ENCODE measurements around the gene SRF. TPM values are rescaled to one million over a fixed set of nuclear protein-coding genes. Genes with fewer than 3 reads are reported as not detected.

Gene SRF
- total RNA-seq: 10 to 100 TPM; 21.0 to 73.3 (median 38.0) TPM
- 10 to 100 TPM; 26.6 to 26.9 TPM for polyA plus RNA-seq
- long read RNA-seq, donor 1, full-length matches to known transcripts: 1 of 11 reads
- long read RNA-seq, donor 1, partial matches to known transcripts: 3 of 11 reads
- long read RNA-seq, donor 1, other reads (novel, unspliced or antisense): 7 of 11 reads
- long read RNA-seq, donor 2, full-length matches to known transcripts: 8 of 13 reads
- long read RNA-seq, donor 2, partial matches to known transcripts: 5 of 13 reads
- long read RNA-seq, donor 2, other reads (novel, unspliced or antisense): 0 of 13 reads
- long read RNA-seq, donor 3, full-length matches to known transcripts: 25 of 33 reads
- long read RNA-seq, donor 3, partial matches to known transcripts: 4 of 33 reads
- long read RNA-seq, donor 3, other reads (novel, unspliced or antisense): 4 of 33 reads

DNA sequence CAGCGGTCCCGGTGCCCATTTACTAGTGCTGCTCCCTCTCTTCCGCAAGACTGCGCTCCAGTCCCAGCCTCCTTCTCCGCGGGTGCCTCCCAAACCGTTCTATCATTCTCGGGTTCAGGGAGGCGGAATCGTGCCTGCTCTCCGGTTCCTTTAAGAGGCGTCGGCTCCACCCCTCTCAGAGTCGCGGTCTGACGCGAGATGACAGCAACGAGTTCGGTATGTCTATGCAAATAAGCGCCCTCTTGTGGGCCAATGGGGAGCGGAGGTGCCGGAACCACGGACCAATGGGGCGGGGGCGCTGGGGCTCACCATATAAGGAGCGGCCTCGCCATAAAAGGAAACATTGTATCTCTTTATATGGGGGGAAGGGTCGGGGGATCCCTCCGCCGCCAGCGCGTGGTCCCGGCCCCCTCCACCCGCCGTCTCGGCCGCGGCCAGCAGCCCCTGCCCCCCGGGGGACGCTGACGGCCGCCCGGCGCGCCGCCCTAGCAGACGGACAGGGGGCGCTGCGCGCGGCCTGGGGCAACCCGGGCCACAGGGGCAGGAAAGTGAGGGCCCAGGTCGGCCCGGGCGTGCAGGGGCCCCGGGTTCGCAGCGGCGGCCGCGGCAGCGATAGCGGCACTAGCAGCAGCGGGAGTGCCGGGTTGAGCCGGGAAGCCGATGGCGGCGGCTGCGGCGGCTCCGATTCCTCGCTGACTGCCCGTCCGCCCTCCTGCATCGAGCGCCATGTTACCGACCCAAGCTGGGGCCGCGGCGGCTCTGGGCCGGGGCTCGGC, at the start of gene SRF:
Gene SRF, plus strand, starts transcription at position 339 of the 776 bp plus-strand sequence. Its CDS starts 388 bp downstream, at position 727.
- DNase-seq: peak; percentile 99 to 100 (median 99)
- no peaks in the 10 kb centered on the region for H3K9me3 ChIP-seq
- TF ChIP-seq POLR2A (IDR thresholded peaks at IDR 0.05) (peak; percentile 66), EP300 (IDR thresholded peaks at IDR 0.05) (peak; percentile 55), CTCF (IDR thresholded peaks at IDR 0.05) (peak; percentile 40 to 91 (median 83))
- intact Hi-C loops (cut with DNase I): no loop called here
- H3K4me3 ChIP-seq: peak within 1 kb of the TSS; percentile 83
- peaks cover 14% of the 10 kb centered on the region for H3K4me1 ChIP-seq (ENCODE audit: insufficient read depth)
- 0 to 1% (median 1%) methylated on average over 55 to 83 of the region's 83 CpGs for WGBS, 3 donors
- no peaks in the 10 kb centered on the region for H3K27me3 ChIP-seq
- peak within 1 kb of the TSS; percentile 91 for H3K27ac ChIP-seq
- no peaks in the 10 kb centered on the region for H3K36me3 ChIP-seq

GRCh38 chr6:43122146-43122545, 48.9 kb upstream of the SRF start:
- 48 to 69% (median 53%) methylated on average over 2 of the region's 2 CpGs for WGBS, 3 donors
- Histone ChIP-seq H3K27me3 (no peaks in the 10 kb centered on the region), H3K4me1 (ENCODE audit: insufficient read depth) (peaks cover 38% of the 10 kb centered on the region), H3K27ac (no peak overlapping the region), H3K4me3 (no peak overlapping the region), H3K9me3 (no peaks in the 10 kb centered on the region), H3K36me3 (no peaks in the 10 kb centered on the region)
- intact Hi-C loops (cut with DNase I): loop anchor here in 2 of 4 donors (5.0 to 10.0 kb wide), 2 partner anchors 45 to 47 kb away; partner anchors contain the start of gene PTK7 (in 2 of the 2)
- DNase-seq: no peak
- TF ChIP-seq EP300 (IDR thresholded peaks at IDR 0.05) (no peak), POLR2A (IDR thresholded peaks at IDR 0.05) (no peak), CTCF (IDR thresholded peaks at IDR 0.05) (no peak)

- H3K4me1 ChIP-seq (ENCODE audit: insufficient read depth): peaks cover 47% of the 10 kb centered on the region
- H3K36me3 ChIP-seq: no peaks in the 10 kb centered on the region
- peak in 2 of 5 donors; percentile 31 to 44 for DNase-seq
- 17 to 31% (median 24%) methylated on average over 25 of the region's 25 CpGs for WGBS, 3 donors
- H3K27ac ChIP-seq: peak overlapping the region in 1 of 2 donors; percentile 55
- H3K9me3 ChIP-seq: no peaks in the 10 kb centered on the region
- intact Hi-C loops (cut with DNase I): loop anchor here in 2 of 4 donors (5.0 to 10.0 kb wide), 2 partner anchors 46 to 49 kb away; partner anchors contain the start of gene PTK7 (in 2 of the 2)
- peak overlapping the region; percentile 2 for H3K4me3 ChIP-seq
- H3K27me3 ChIP-seq: no peaks in the 10 kb centered on the region
- TF ChIP-seq POLR2A (IDR thresholded peaks at IDR 0.05): no peak
- no peak for TF ChIP-seq CTCF (IDR thresholded peaks at IDR 0.05)
- no peak for TF ChIP-seq EP300 (IDR thresholded peaks at IDR 0.05)
These were observed 47.4 kb upstream of the SRF start for GRCh38 chr6:43123461-43124314.
